Measurements from ENCODE around the gene EYA2.
"Not testable (repeated sequence)": the region's sequence is repeated elsewhere in the genome, so short reads cannot be mapped to it uniquely, and the experiment has no call there.

EYA2 gene

GRCh38 chr20:47205577-47206123 lies 311.0 kb downstream of the EYA2 start:
- TF ChIP-seq, protein P1, sequence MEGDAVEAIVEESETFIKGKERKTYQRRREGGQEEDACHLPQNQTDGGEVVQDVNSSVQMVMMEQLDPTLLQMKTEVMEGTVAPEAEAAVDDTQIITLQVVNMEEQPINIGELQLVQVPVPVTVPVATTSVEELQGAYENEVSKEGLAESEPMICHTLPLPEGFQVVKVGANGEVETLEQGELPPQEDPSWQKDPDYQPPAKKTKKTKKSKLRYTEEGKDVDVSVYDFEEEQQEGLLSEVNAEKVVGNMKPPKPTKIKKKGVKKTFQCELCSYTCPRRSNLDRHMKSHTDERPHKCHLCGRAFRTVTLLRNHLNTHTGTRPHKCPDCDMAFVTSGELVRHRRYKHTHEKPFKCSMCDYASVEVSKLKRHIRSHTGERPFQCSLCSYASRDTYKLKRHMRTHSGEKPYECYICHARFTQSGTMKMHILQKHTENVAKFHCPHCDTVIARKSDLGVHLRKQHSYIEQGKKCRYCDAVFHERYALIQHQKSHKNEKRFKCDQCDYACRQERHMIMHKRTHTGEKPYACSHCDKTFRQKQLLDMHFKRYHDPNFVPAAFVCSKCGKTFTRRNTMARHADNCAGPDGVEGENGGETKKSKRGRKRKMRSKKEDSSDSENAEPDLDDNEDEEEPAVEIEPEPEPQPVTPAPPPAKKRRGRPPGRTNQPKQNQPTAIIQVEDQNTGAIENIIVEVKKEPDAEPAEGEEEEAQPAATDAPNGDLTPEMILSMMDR (IDR thresholded peaks at IDR 0.05; ENCODE audit: low read depth, low read length), result peak; percentile 90
- peak; percentile 90 to 91 for DNase-seq (ENCODE audit: low read depth in 2 of 2)

GRCh38 chr20:47206552-47206951 lies 311.9 kb downstream of the EYA2 start:
- DNase-seq (ENCODE audit: low read depth in 2 of 2), result not testable (repeated sequence)

More at GRCh38 chr20:47205577-47206123, 311.0 kb downstream of the EYA2 start:
- H3K4me3 ChIP-seq (replicated peaks in 1 of 2; ENCODE audit: low read depth in 2 of 2, low read length in 2 of 2), result no peak overlapping the region

GRCh38 chr20:47206962-47207641 lies 312.5 kb downstream of the EYA2 start:
- TF ChIP-seq, protein P1 (IDR thresholded peaks at IDR 0.05; ENCODE audit: low read depth, low read length), result no peak
- DNase-seq (ENCODE audit: low read depth in 2 of 2), result no peak

More at GRCh38 chr20:47206552-47206951, 311.9 kb downstream of the EYA2 start:
- not testable (repeated sequence) for H3K4me3 ChIP-seq (replicated peaks in 1 of 2; ENCODE audit: low read depth in 2 of 2, low read length in 2 of 2)

GRCh38 chr20:47208534-47209174 lies 314.0 kb downstream of the EYA2 start:
- no peak overlapping the region for H3K4me3 ChIP-seq (replicated peaks in 1 of 2; ENCODE audit: low read depth in 2 of 2, low read length in 2 of 2)
- DNase-seq (ENCODE audit: low read depth in 2 of 2), result no peak
- TF ChIP-seq, protein P1 (IDR thresholded peaks at IDR 0.05; ENCODE audit: low read depth, low read length), result no peak

More at GRCh38 chr20:47206962-47207641, 312.5 kb downstream of the EYA2 start:
- H3K4me3 ChIP-seq (replicated peaks in 1 of 2; ENCODE audit: low read depth in 2 of 2, low read length in 2 of 2), result no peak overlapping the region

GRCh38 chr20:47209982-47210381 lies 315.3 kb downstream of the EYA2 start:
- TF ChIP-seq, protein P1 (IDR thresholded peaks at IDR 0.05; ENCODE audit: low read depth, low read length), result no peak
- H3K4me3 ChIP-seq (replicated peaks in 1 of 2; ENCODE audit: low read depth in 2 of 2, low read length in 2 of 2), result no peak overlapping the region
- no peak for DNase-seq (ENCODE audit: low read depth in 2 of 2)

- TF ChIP-seq, protein P1 (IDR thresholded peaks at IDR 0.05; ENCODE audit: low read depth, low read length), result no peak
- H3K4me3 ChIP-seq (replicated peaks in 1 of 2; ENCODE audit: low read depth in 2 of 2, low read length in 2 of 2), result no peak overlapping the region
- DNase-seq (ENCODE audit: low read depth in 2 of 2), result no peak
These were observed 315.8 kb downstream of the EYA2 start for GRCh38 chr20:47210470-47210869.

DNA sequence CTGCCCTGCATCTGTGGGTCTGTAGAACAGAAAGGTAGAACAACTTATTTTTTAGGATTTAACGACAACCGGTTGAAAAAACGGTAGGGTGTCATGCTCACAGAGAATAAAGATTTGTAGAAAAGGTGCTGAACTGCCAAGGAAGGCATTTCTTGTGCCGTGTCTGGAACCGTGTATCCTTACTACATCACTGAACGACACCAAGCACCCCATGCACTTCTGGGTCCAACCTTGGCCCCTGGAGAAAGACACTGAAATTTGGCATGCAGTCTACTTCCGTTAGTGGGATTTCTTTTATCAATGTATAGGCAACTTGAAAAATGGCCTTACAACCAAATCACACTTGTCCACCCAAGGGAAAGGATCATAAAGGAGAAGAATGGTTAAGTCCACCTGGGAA lies 316.4 kb downstream of the EYA2 start:
- TF ChIP-seq, protein P1 (IDR thresholded peaks at IDR 0.05; ENCODE audit: low read depth, low read length), result no peak
- no peak overlapping the region for H3K4me3 ChIP-seq (replicated peaks in 1 of 2; ENCODE audit: low read depth in 2 of 2, low read length in 2 of 2)

More for the DNA sequence above, 316.4 kb downstream of the EYA2 start:
- DNase-seq (ENCODE audit: low read depth in 2 of 2), result no peak
